HEK293 (cell line): ENCODE results near the gene ARHGAP24.

Experiments
- CTCF ChIA-PET: fragments of 350-600 bp; formaldehyde crosslinking; extraction: SDS; loops from one replicate; lab custom pipeline; 2021; ENCODE audit warnings: antibody characterized with exemption; lab: Yijun Ruan, JAX
- POLR2A ChIA-PET: fragments of 300-600 bp; formaldehyde crosslinking; extraction: SDS; loops from one replicate; lab custom pipeline; 2020; ENCODE audit warnings: antibody characterized with exemption, inconsistent platforms; lab: Yijun Ruan, JAX
- H3K27ac ChIP-seq: fragments of 200-500 bp; sonication (Bioruptor generic); 2 replicates; pipeline ENCODE4 v1.5.1; 2014; ENCODE audit warnings: low read depth, low read length, control low read depth, inconsistent platforms; ENCODE audit errors: extremely low read depth
- H3K36me3 ChIP-seq, 2 experiments: fragments of 200-500 bp in 1 of 2; sonication (Bioruptor generic) in 1 of 2; 1 replicate in 1 of 2; 2 replicates in 1 of 2; pipeline ENCODE4 v1.5.1; 2014 to 2017; ENCODE audit warnings: inconsistent platforms in 2 of 2, low read length in 2 of 2; ENCODE audit not compliant: control insufficient read depth in 2 of 2, insufficient read depth in 1 of 2
- H3K4me1 ChIP-seq: fragments of 200-500 bp; sonication (Bioruptor generic); 2 replicates; pipeline ENCODE4 v1.5.1; 2014; ENCODE audit warnings: mild to moderate bottlenecking, low read length, inconsistent platforms; ENCODE audit not compliant: control insufficient read depth, insufficient read depth
- H3K4me3 ChIP-seq: 2 replicates; pipeline ENCODE4 v1.5.1; 2011; ENCODE audit warnings: low read depth, mild to moderate bottlenecking, control low read depth, low read length, moderate library complexity
- H3K9me3 ChIP-seq: fragments of 200-500 bp; sonication (Bioruptor generic); 2 replicates; pipeline ENCODE4 v1.5.1; 2014; ENCODE audit warnings: low read depth, low read length, inconsistent platforms; ENCODE audit not compliant: control insufficient read depth, insufficient read depth
- GLI4 ChIP-seq: fragments of 450-650 bp; formaldehyde crosslinking; IDR thresholded peaks from 2 replicates; pipeline ENCODE4 v1.5.1; 2016; ENCODE audit warnings: missing biosample characterization, missing genetic modification characterization
- KLF9 ChIP-seq: fragments of 450-650 bp; formaldehyde crosslinking; IDR thresholded peaks from 2 replicates; pipeline ENCODE4 v1.5.1; 2016; ENCODE audit warnings: missing biosample characterization, missing genetic modification characterization, low read depth
- PRDM10 ChIP-seq: fragments of 450-650 bp; formaldehyde crosslinking; IDR thresholded peaks from 2 replicates; pipeline ENCODE4 v1.5.1; 2016; ENCODE audit warnings: missing biosample characterization, missing genetic modification characterization
- SALL2 ChIP-seq: fragments of 450-650 bp; formaldehyde crosslinking; IDR thresholded peaks from 2 replicates; pipeline ENCODE4 v1.5.0; 2017; ENCODE audit warnings: missing biosample characterization, mild to moderate bottlenecking, missing genetic modification characterization, borderline replicate concordance
- SCRT2 ChIP-seq: fragments of 450-650 bp; formaldehyde crosslinking; IDR thresholded peaks from 2 replicates; pipeline ENCODE4 v1.5.1; 2016; ENCODE audit warnings: missing biosample characterization, missing genetic modification characterization
- ZBTB11 ChIP-seq: fragments of 450-650 bp; formaldehyde crosslinking; conservative IDR thresholded peaks from 2 replicates; pipeline ENCODE4 v1.5.1; 2016; ENCODE audit warnings: low read depth, missing biosample characterization, missing genetic modification characterization
- ZBTB21 ChIP-seq: fragments of 450-650 bp; formaldehyde crosslinking; IDR thresholded peaks from 2 replicates; pipeline ENCODE4 v1.5.1; 2017; ENCODE audit warnings: missing biosample characterization, missing genetic modification characterization
- ZBTB48 ChIP-seq: fragments of 450-650 bp; formaldehyde crosslinking; IDR thresholded peaks from 2 replicates; pipeline ENCODE4 v1.5.1; 2016; ENCODE audit warnings: missing biosample characterization, missing genetic modification characterization
- ZIC2 ChIP-seq: fragments of 450-650 bp; formaldehyde crosslinking; IDR thresholded peaks from 2 replicates; pipeline ENCODE4 v1.5.1; 2016; ENCODE audit warnings: missing biosample characterization, missing genetic modification characterization
- ZNF140 ChIP-seq: fragments of 450-650 bp; formaldehyde crosslinking; IDR thresholded peaks from 2 replicates; pipeline ENCODE4 v1.5.1; 2016; ENCODE audit warnings: missing biosample characterization, missing genetic modification characterization
- ZNF155 ChIP-seq: fragments of 450-650 bp; formaldehyde crosslinking; IDR thresholded peaks from 2 replicates; pipeline ENCODE4 v1.5.1; 2016; ENCODE audit warnings: missing biosample characterization, missing genetic modification characterization
- ZNF184 ChIP-seq: fragments of 450-650 bp; IDR thresholded peaks from 2 replicates; pipeline ENCODE4 v1.5.1; 2018; ENCODE audit warnings: missing biosample characterization, mild to moderate bottlenecking, missing genetic modification characterization
- ZNF341 ChIP-seq: fragments of 450-650 bp; formaldehyde crosslinking; IDR thresholded peaks from 2 replicates; pipeline ENCODE4; 2016; ENCODE audit warnings: low read depth, missing biosample characterization, missing genetic modification characterization
- ZNF623 ChIP-seq: fragments of 450-650 bp; formaldehyde crosslinking; IDR thresholded peaks from 2 replicates; pipeline ENCODE4 v1.5.1; 2016; ENCODE audit warnings: missing biosample characterization, missing genetic modification characterization
- ZNF692 ChIP-seq: fragments of 450-650 bp; formaldehyde crosslinking; IDR thresholded peaks from 2 replicates; pipeline ENCODE4 v1.5.1; 2016; ENCODE audit warnings: missing biosample characterization, missing genetic modification characterization
- ZNF830 ChIP-seq: fragments of 450-650 bp; IDR thresholded peaks from 2 replicates; pipeline ENCODE4 v1.5.0; 2018; ENCODE audit warnings: missing biosample characterization, missing genetic modification characterization, low read depth, mild to moderate bottlenecking, moderate library complexity
- ZSCAN4 ChIP-seq: fragments of 450-650 bp; formaldehyde crosslinking; IDR thresholded peaks from 2 replicates; pipeline ENCODE4 v1.5.1; 2017; ENCODE audit warnings: missing biosample characterization, missing genetic modification characterization

Gene ARHGAP24

GRCh38 chr4:85431156-85431555, 43.8 kb upstream of the ARHGAP24 start:
- no peak for TF ChIP-seq ZNF623 (tag by site-specific recombination)
- no peak for TF ChIP-seq ZNF830
- no peaks in the 10 kb centered on the region for H3K9me3 ChIP-seq
- no peak overlapping the region for H3K4me3 ChIP-seq
- no peaks in the 10 kb centered on the region for H3K36me3 ChIP-seq
- ChIA-PET CTCF (no interaction called here), POLR2A (no interaction called here)
- no peak overlapping the region for H3K27ac ChIP-seq
- no peaks in the 10 kb centered on the region for H3K4me1 ChIP-seq

- no peak for TF ChIP-seq ZNF184 (tag by site-specific recombination)
- no peak for TF ChIP-seq ZNF341
- no peak overlapping the region for H3K27ac ChIP-seq
- CTCF ChIA-PET = no interaction called here
- H3K36me3 ChIP-seq = no peaks in the 10 kb centered on the region
- H3K4me1 ChIP-seq = no peaks in the 10 kb centered on the region
- no peak overlapping the region for H3K4me3 ChIP-seq
- POLR2A ChIA-PET = no interaction called here
- H3K9me3 ChIP-seq = no peaks in the 10 kb centered on the region
These were observed 43.0 kb upstream of the ARHGAP24 start for GRCh38 chr4:85431881-85432485.

- Histone ChIP-seq H3K4me3 (no peak overlapping the region), H3K36me3 (no peaks in the 10 kb centered on the region), H3K27ac (no peak overlapping the region), H3K4me1 (no peaks in the 10 kb centered on the region), H3K9me3 (no peaks in the 10 kb centered on the region)
- POLR2A ChIA-PET = no interaction called here
- TF ChIP-seq ZBTB21 (tag by site-specific recombination) = no peak
- no peak for TF ChIP-seq ZSCAN4 (tag by site-specific recombination)
- TF ChIP-seq ZBTB11 = no peak
- TF ChIP-seq ZNF692 (tag by site-specific recombination) = no peak
- TF ChIP-seq ZNF155 (tag by site-specific recombination) = no peak
- TF ChIP-seq SCRT2 = no peak
- TF ChIP-seq PRDM10 (tag by site-specific recombination) = no peak
- TF ChIP-seq ZIC2 (tag by site-specific recombination) = no peak
- no peak for TF ChIP-seq GLI4 (tag by site-specific recombination)
- no peak for TF ChIP-seq ZNF140 (tag by site-specific recombination)
- TF ChIP-seq KLF9 (tag by site-specific recombination) = no peak
- TF ChIP-seq ZBTB48 (tag by site-specific recombination) = no peak
- no peak for TF ChIP-seq SALL2 (tag by site-specific recombination)
- CTCF ChIA-PET = no interaction called here
These were observed 29.8 kb upstream of the ARHGAP24 start for GRCh38 chr4:85445050-85445639.
